Keratinocyte (primary cell): ENCODE results near the gene THOC7.

Experiments
- CTCF ChIP-seq, 3 experiments: IDR thresholded peaks in 1 of 3; conservative IDR thresholded peaks in 1 of 3; optimal IDR thresholded peaks in 1 of 3; 2 replicates in 2 of 3; 3 replicates in 1 of 3; pipeline versions ENCODE3 to v1.5.1; 2011; ENCODE audit warnings: low read length in 3 of 3, mild to moderate bottlenecking in 3 of 3, moderate library complexity in 2 of 3, control low read depth in 1 of 3, inconsistent platforms in 1 of 3; ENCODE audit not compliant: insufficient read depth in 2 of 3; ENCODE audit errors: extremely low read depth in 1 of 3
- EZH2 ChIP-seq: IDR thresholded peaks from one replicate; pipeline ENCODE4 v1.6.1; 2012; ENCODE audit warnings: inconsistent platforms, mild to moderate bottlenecking, low read length, moderate library complexity

GRCh38 chr3:63830526-63830925 lies 33.1 kb downstream of the THOC7 start:
- TF ChIP-seq CTCF (optimal IDR thresholded peaks at IDR 0.05 in 1 of 3, IDR thresholded peaks at IDR 0.05 in 1 of 3, conservative IDR thresholded peaks at IDR 0.05 in 1 of 3; ENCODE audit: extremely low read depth in 1 of 3, insufficient read depth in 2 of 3, low read length in 3 of 3) (no peak), EZH2 (no peak)
